T-helper 1 cell treated with Interleukin-12 subunit alpha and Interleukin-12 subunit beta and Interleukin-4 antibody, amounts not matched to agents 30 μg/mL and 1 μg/mL, for 36 hours (primary cell): Measurements from ENCODE around the gene ANKRD34C.

Experiments
- H3K27ac Mint-ChIP-seq: one replicate; pipeline ENCODE4 v1.8.0; 2021; ENCODE audit warnings: mild to moderate bottlenecking, mixed read lengths
- H3K27me3 Mint-ChIP-seq: one replicate; pipeline ENCODE4 v1.8.0; 2021; ENCODE audit warnings: low read depth, mixed read lengths
- H3K36me3 Mint-ChIP-seq: one replicate; pipeline ENCODE4 v1.8.0; 2021; ENCODE audit warnings: low read depth, mixed read lengths
- H3K4me1 Mint-ChIP-seq: one replicate; pipeline ENCODE4 v1.8.0; 2021; ENCODE audit warnings: low read depth, mixed read lengths
- H3K4me3 Mint-ChIP-seq: one replicate; pipeline ENCODE4 v1.8.0; 2021; ENCODE audit warnings: mild to moderate bottlenecking, moderate library complexity, mixed read lengths
- H3K9me3 Mint-ChIP-seq: one replicate; pipeline ENCODE4 v1.8.0; 2021; ENCODE audit warnings: mixed read lengths

The ANKRD34C gene

GRCh38 chr15:79282371-79283251, at the start of gene ANKRD34C:
ANKRD34C (plus strand) TSS chr15:79282722; CDS start chr15:79293285, 10,563 bp downstream.
- Mint-ChIP-seq H3K36me3 (peaks cover 3% of the 10 kb centered on the region), H3K9me3 (peaks cover 3% of the 10 kb centered on the region), H3K4me1 (peaks cover 2% of the 10 kb centered on the region), H3K4me3 (no peak within 1 kb of the TSS), H3K27me3 (peaks cover 69% of the 10 kb centered on the region), H3K27ac (no peak within 1 kb of the TSS)

GRCh38 chr15:79233236-79233635, 49.3 kb upstream of the ANKRD34C start:
- no peaks in the 10 kb centered on the region for H3K36me3 Mint-ChIP-seq
- H3K4me1 Mint-ChIP-seq: no peaks in the 10 kb centered on the region
- peaks cover 17% of the 10 kb centered on the region for H3K27me3 Mint-ChIP-seq
- H3K4me3 Mint-ChIP-seq: no peak overlapping the region
- H3K27ac Mint-ChIP-seq: no peak overlapping the region
- peaks cover 17% of the 10 kb centered on the region for H3K9me3 Mint-ChIP-seq

GRCh38 chr15:79240036-79240435, 42.5 kb upstream of the ANKRD34C start:
- Mint-ChIP-seq H3K27ac (no peak overlapping the region), H3K27me3 (peaks cover 28% of the 10 kb centered on the region), H3K9me3 (no peaks in the 10 kb centered on the region), H3K4me1 (no peaks in the 10 kb centered on the region), H3K4me3 (no peak overlapping the region), H3K36me3 (no peaks in the 10 kb centered on the region)

DNA sequence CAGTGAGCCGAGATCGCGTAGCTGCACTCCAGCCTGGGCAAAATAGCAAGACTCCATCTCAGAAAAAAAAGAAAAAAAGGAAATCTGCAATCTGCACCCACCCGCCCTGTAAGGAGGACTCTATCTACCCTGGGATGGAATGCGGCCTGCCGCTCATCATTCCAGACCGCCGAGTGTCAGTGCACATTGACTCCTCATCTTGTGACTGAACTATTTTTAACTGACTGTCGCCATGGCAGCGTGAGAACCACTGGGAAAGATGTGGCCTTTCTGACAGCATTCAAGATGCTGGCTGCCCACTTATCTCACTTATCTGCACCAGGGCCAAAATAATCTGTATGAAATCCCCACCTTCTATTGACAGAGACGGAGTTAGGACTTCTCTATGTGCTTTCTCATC, 38.8 kb upstream of the ANKRD34C start:
- Mint-ChIP-seq H3K27ac (no peak overlapping the region), H3K27me3 (peaks cover 22% of the 10 kb centered on the region), H3K4me1 (no peaks in the 10 kb centered on the region), H3K9me3 (no peaks in the 10 kb centered on the region), H3K36me3 (no peaks in the 10 kb centered on the region), H3K4me3 (no peak overlapping the region)

GRCh38 chr15:79244876-79245275, 37.6 kb upstream of the ANKRD34C start:
- H3K4me3 Mint-ChIP-seq: no peak overlapping the region
- H3K27me3 Mint-ChIP-seq: peaks cover 17% of the 10 kb centered on the region
- no peaks in the 10 kb centered on the region for H3K9me3 Mint-ChIP-seq
- H3K27ac Mint-ChIP-seq: no peak overlapping the region
- H3K4me1 Mint-ChIP-seq: no peaks in the 10 kb centered on the region
- H3K36me3 Mint-ChIP-seq: no peaks in the 10 kb centered on the region

GRCh38 chr15:79248183-79248582, 34.3 kb upstream of the ANKRD34C start:
- peaks cover 12% of the 10 kb centered on the region for H3K27me3 Mint-ChIP-seq
- H3K4me1 Mint-ChIP-seq: no peaks in the 10 kb centered on the region
- H3K27ac Mint-ChIP-seq: no peak overlapping the region
- H3K9me3 Mint-ChIP-seq: no peaks in the 10 kb centered on the region
- H3K36me3 Mint-ChIP-seq: no peaks in the 10 kb centered on the region
- H3K4me3 Mint-ChIP-seq: no peak overlapping the region

DNA sequence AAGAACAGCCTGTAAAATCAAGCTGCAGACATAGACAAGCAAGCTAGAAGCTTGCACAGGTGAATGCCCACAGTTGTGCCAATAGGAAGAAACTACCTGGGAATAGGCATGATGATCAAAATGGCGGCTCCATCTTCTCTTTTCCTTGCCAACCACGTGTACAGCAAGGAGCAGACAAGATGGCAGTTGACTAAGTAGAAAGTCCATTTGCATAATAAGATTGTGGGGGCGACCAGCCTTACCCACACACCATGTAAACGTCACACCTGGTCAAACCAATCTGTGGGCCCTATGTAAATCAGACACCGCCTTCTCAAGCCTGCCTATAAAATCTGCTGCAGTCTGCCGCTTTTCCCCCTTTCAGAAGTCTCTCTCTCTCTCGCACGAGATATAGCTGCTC, 25.1 kb upstream of the ANKRD34C start:
- Mint-ChIP-seq H3K4me3 (no peak overlapping the region), H3K27ac (no peak overlapping the region), H3K4me1 (no peaks in the 10 kb centered on the region), H3K27me3 (peaks cover 3% of the 10 kb centered on the region), H3K36me3 (no peaks in the 10 kb centered on the region), H3K9me3 (peaks cover 6% of the 10 kb centered on the region)

- no peak overlapping the region for H3K27ac Mint-ChIP-seq
- no peak overlapping the region for H3K4me3 Mint-ChIP-seq
- no peaks in the 10 kb centered on the region for H3K36me3 Mint-ChIP-seq
- no peaks in the 10 kb centered on the region for H3K9me3 Mint-ChIP-seq
- no peaks in the 10 kb centered on the region for H3K4me1 Mint-ChIP-seq
- H3K27me3 Mint-ChIP-seq: peaks cover 8% of the 10 kb centered on the region
Measured at GRCh38 chr15:79261836-79262235, 20.7 kb upstream of the ANKRD34C start.

DNA sequence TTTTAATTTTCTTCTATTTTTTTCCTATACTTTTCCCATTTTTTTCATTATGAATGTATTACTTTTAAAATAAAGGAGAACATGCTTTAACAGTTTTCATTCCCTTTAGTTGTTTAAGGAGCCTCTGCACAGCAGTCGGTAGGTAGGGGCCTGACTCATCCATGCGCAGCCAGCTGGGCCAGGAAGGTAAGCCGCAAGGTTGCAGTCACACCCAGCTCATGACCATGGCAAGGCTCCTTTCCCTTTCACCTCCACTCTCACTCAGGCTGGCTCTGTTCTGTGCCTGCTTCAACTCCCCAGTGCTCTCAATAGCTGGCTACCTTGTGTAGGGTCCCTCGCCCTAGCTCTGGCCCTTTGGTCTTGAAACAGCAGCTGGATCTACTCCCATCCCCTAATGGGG, 17.4 kb upstream of the ANKRD34C start:
- H3K27ac Mint-ChIP-seq: no peak overlapping the region
- H3K4me1 Mint-ChIP-seq: no peaks in the 10 kb centered on the region
- no peaks in the 10 kb centered on the region for H3K9me3 Mint-ChIP-seq
- no peak overlapping the region for H3K4me3 Mint-ChIP-seq
- H3K36me3 Mint-ChIP-seq: no peaks in the 10 kb centered on the region
- H3K27me3 Mint-ChIP-seq: peaks cover 18% of the 10 kb centered on the region

DNA sequence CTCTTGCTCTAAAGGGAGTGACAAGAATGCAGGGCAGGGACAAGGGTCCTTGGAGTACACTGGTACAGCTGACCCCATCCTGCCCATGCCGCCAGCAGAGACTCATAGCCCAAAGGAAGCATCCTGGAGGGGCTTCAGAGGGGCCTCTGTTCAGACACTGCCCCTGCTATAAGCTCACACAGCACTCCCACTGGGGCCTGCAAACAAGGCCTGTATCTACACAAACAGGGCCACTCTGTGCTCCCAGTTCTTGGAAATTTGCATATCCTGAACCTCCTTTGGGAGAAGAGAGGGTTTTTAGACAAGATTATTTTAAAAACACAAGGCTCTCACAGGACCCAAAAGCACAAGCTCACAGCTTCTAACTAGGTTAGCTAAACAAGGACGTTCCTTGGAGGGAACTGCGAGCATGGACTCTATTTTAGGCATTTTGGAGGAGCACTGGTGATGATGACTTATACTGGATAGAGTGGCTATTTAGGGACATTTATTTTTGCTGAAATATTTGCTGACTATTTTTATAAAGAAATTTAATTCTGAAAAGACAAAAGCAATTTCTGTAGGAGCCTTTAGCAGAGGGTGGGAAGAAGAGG, 16.4 kb upstream of the ANKRD34C start:
- Mint-ChIP-seq H3K27ac (no peak overlapping the region), H3K4me3 (no peak overlapping the region), H3K9me3 (no peaks in the 10 kb centered on the region), H3K27me3 (peaks cover 24% of the 10 kb centered on the region), H3K36me3 (no peaks in the 10 kb centered on the region), H3K4me1 (no peaks in the 10 kb centered on the region)

DNA sequence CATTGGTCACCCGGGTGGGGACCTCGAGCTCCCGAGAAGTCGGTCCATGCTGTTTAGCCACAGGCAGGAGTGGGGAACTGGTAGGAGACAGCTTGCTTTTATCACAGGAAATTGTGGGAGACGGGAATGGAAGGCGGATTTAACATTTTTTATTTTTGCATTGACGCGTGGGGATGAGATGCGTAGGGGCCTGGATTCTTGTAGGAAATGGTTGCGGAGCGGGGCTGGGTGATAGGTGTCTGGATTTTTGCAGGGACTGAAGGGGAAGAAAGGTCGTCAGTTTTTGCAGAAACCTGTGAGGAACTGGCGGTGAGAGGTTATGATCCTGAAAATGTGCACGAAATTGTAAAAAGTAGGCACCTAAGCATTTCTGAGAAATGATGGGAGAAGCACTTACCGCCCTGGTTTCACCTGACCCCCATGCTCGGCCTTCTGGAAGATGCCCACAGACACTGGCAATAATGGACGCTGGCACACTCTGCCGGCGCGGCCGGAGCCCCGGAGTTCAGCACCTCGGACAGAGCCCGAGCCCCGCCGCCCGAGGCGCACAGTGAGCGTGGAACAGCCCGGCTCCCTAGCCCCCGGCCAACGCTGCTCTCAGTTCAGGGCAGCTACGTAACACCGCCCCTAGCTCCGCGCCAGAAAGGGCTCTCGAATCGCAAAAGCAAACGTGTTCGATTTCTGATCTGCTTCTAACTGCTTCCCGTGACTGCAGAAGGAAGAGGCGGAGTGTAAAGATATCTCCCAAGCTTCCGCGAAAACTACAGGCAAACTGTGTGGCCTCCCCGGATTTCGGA, 928 bp downstream of the ANKRD34C start:
- H3K9me3 Mint-ChIP-seq: peaks cover 3% of the 10 kb centered on the region
- H3K4me3 Mint-ChIP-seq: no peak overlapping the region
- peaks cover 3% of the 10 kb centered on the region for H3K36me3 Mint-ChIP-seq
- no peak overlapping the region for H3K27ac Mint-ChIP-seq
- H3K27me3 Mint-ChIP-seq: peaks cover 69% of the 10 kb centered on the region
- peaks cover 2% of the 10 kb centered on the region for H3K4me1 Mint-ChIP-seq

DNA sequence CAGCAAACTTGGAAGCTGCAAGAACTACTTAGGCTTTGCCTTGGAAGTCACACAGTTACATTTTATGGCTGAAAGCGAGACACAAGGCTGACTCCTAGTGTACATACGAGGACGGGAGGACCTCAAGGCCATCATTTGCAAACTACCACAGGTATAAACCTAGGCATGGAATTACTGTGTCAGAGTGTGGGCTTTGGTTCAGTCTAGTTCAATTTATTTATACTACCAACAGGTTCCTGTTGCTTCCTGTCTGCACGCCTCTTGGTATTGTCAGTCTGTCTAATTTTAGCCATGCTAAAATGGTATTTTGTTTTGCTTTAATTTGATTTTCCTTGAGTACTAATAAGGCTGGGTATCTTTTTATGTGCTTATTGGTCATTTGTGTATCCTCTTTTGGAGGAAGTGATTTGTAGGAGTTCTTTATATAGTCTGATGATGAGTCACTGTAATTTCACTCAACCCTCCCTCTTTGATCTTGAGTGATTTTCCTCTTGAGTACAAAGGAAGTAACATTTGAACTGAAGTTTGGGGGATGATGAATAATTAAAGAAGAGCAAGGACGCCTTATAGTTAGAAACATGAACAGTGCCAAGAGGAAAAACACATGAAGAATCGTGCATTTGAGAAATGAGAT, 8.2 kb downstream of the ANKRD34C start:
- H3K27ac Mint-ChIP-seq: no peak overlapping the region
- H3K9me3 Mint-ChIP-seq: no peaks in the 10 kb centered on the region
- no peaks in the 10 kb centered on the region for H3K36me3 Mint-ChIP-seq
- peaks cover 13% of the 10 kb centered on the region for H3K27me3 Mint-ChIP-seq
- no peak overlapping the region for H3K4me3 Mint-ChIP-seq
- H3K4me1 Mint-ChIP-seq: peaks cover 3% of the 10 kb centered on the region

DNA sequence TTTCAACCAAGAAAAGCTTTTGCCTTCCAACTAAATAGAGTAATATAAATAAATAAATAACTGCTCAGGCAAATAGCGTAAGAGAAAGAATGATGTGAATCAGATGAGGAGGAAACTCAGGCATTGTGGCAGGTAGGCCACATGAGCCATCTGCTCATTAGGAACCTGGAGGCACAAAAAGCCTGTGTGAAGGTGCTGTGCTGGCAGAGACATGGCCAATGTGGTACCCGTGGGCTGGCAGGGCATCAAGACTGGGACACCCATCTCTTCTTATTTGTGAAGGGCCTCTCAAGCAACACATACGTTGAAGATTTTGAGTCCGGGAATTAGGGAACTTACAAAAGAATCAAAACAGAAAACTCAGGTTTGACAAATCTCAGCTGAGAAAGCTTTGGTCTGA, 9.5 kb downstream of the ANKRD34C start:
- Mint-ChIP-seq H3K4me1 (peaks cover 3% of the 10 kb centered on the region), H3K9me3 (no peaks in the 10 kb centered on the region), H3K4me3 (no peak overlapping the region), H3K36me3 (no peaks in the 10 kb centered on the region), H3K27me3 (peaks cover 9% of the 10 kb centered on the region), H3K27ac (no peak overlapping the region)

DNA sequence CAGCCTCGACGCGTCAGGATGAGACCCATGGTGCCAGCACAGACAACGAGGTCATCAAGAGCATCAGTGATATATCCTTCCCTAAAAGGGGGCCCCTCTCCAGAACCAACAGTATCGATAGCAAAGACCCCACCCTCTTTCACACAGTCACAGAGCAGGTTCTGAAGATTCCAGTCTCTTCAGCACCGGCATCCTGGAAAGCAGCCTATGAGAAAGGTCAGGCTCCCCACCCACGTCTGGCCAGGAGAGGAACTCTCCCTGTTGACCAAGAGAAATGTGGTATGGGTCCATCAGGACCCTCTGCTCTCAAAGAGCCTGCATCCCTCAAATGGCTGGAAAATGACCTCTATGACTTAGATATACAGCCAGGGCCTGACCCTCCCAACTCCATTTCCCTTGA, 11.6 kb downstream of the ANKRD34C start:
- no peaks in the 10 kb centered on the region for H3K9me3 Mint-ChIP-seq
- peaks cover 3% of the 10 kb centered on the region for H3K4me1 Mint-ChIP-seq
- H3K27ac Mint-ChIP-seq: no peak overlapping the region
- H3K36me3 Mint-ChIP-seq: no peaks in the 10 kb centered on the region
- no peak overlapping the region for H3K4me3 Mint-ChIP-seq
- H3K27me3 Mint-ChIP-seq: peaks cover 19% of the 10 kb centered on the region
